K562 (cell line): ENCODE results near the gene FBRS. TPM values are rescaled to one million over a fixed set of nuclear protein-coding genes. Genes with fewer than 3 reads are reported as not detected.
A peak's percentile ranks its signal among the peaks of the same experiment; 100 is the strongest.

Experiments used
- GMEB1 ChIP-seq: fragments of 250-450 bp; sonication (Bioruptor Pico); IDR thresholded peaks from 2 replicates; pipeline ENCODE4 v1.4.0; 2020; ENCODE audit warnings: mild to moderate bottlenecking
- MGA ChIP-seq: fragments of 450-650 bp; IDR thresholded peaks from 2 replicates; pipeline ENCODE4 v1.6.1; 2016; ENCODE audit warnings: mild to moderate bottlenecking, moderate library complexity
- polyA plus RNA-seq, 8 experiments: library from polyadenylated mRNA; depleted of rRNA in 4 of 8; stranded (reverse) in 5 of 8; unstranded in 3 of 8; fragments of >200 nt; fragmentation: Nextera tagmentation in 2 of 8; fragmentation: Illumina TruSeq in 1 of 8; extraction: Ambion mirVana in 2 of 8; extraction: Trizol in 1 of 8; gene quantifications; 2 replicates each; pipeline versions ENCODE4 v1.2.1 to v1.2.3, GENCODE V29; 2011 to 2014; ENCODE audit warnings: inconsistent platforms in 1 of 8, missing spikeins in 1 of 8
- total RNA-seq, 7 experiments: library from RNA; depleted of rRNA in 6 of 7; stranded (reverse); fragments of >200 nt in 6 of 7; fragmentation: Illumina TruSeq in 2 of 7; extraction: Trizol in 2 of 7; gene quantifications; 2 replicates each; pipeline versions ENCODE4 v1.2.1 to v1.2.3, GENCODE V29; 2011 to 2021; ENCODE audit warnings: low replicate concordance in 1 of 7

Gene FBRS
- total and polyA plus RNA-seq, 9 of the 15 experiments (the other 6 are each of a cell fraction or from before 2014, with no cell fraction given) = 0.32 to 59.5 (median 13.1) TPM

- peak; percentile 63; the same call in 1 of the 2 replicates for TF ChIP-seq MGA
- TF ChIP-seq GMEB1 = peak; percentile 95
These were observed 39.3 kb downstream of the FBRS start (continued) for GRCh38 chr16:30697264-30698138.
